ENCODE measurements around the gene SAMD4A. TPM values are rescaled to one million over a fixed set of nuclear protein-coding genes. Genes with fewer than 3 reads are reported as not detected.

The SAMD4A gene
- polyA plus RNA-seq, 3 donors, result 3.2 to 8.6 (median 4.2) TPM

DNA sequence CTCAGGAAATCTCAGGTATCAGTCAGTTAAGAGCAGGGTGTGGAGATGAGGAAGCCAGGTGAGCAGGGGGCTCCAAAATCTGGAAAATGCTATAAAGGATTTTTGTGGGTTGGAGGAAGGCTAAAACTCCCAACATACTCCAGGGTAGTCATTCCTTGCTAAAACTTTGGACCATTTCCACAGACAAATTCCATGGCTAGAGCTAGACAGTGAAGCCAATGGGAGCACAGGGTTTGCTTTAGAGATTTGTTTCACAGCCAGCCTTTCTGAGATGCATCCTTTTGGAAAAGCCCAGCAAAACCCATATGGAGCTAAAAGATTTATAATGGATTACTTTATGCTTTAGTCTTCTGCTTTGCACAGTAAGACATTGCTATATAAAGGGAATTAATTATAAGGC is 146.5 kb downstream of the SAMD4A start:
- no peak overlapping the region for H3K4me3 ChIP-seq (replicated peaks in 1 of 3; ENCODE audit: low read depth in 2 of 3, low read length in 3 of 3)
- no peaks in the 10 kb centered on the region for H3K79me2 ChIP-seq (ENCODE audit: insufficient read depth, low read length)
- no peaks in the 10 kb centered on the region for H3K27me3 ChIP-seq (ENCODE audit: control insufficient read depth in 2 of 2, insufficient read depth in 2 of 2, low read length in 2 of 2)
- H3K27me3 Mint-ChIP-seq (ENCODE audit: low read depth in 3 of 3), result peaks cover 2 to 5% (median 2%) of the 10 kb centered on the region in 3 donors
- no peak overlapping the region for H3K9ac ChIP-seq (ENCODE audit: insufficient read depth, low read length, poor library complexity, severe bottlenecking)
- no peak overlapping the region for H3K4me2 ChIP-seq (replicated peaks; ENCODE audit: extremely low read depth, low read length, poor library complexity, severe bottlenecking)
- TF ChIP-seq, protein P1, sequence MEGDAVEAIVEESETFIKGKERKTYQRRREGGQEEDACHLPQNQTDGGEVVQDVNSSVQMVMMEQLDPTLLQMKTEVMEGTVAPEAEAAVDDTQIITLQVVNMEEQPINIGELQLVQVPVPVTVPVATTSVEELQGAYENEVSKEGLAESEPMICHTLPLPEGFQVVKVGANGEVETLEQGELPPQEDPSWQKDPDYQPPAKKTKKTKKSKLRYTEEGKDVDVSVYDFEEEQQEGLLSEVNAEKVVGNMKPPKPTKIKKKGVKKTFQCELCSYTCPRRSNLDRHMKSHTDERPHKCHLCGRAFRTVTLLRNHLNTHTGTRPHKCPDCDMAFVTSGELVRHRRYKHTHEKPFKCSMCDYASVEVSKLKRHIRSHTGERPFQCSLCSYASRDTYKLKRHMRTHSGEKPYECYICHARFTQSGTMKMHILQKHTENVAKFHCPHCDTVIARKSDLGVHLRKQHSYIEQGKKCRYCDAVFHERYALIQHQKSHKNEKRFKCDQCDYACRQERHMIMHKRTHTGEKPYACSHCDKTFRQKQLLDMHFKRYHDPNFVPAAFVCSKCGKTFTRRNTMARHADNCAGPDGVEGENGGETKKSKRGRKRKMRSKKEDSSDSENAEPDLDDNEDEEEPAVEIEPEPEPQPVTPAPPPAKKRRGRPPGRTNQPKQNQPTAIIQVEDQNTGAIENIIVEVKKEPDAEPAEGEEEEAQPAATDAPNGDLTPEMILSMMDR (IDR thresholded peaks at IDR 0.05), result no peak
- intact Hi-C loops (cut with micrococcal nuclease), result no loop called here
- H3K27ac Mint-ChIP-seq, result no peak overlapping the region
- no peaks in the 10 kb centered on the region for H3K9me3 ChIP-seq (replicated peaks in 1 of 2; ENCODE audit: control insufficient read depth in 1 of 2, insufficient read depth in 1 of 2, low read length in 2 of 2)
- DNase-seq, result no peak
- H3K4me3 Mint-ChIP-seq, result no peak overlapping the region
- no peaks in the 10 kb centered on the region for H3K36me3 Mint-ChIP-seq
- H3K4me1 Mint-ChIP-seq, result peaks cover 15% of the 10 kb centered on the region
- no peaks in the 10 kb centered on the region for H4K20me1 ChIP-seq (ENCODE audit: insufficient read depth, low read length)
- no peak overlapping the region for H2AFZ ChIP-seq (ENCODE audit: insufficient read depth, low read depth, low read length, poor library complexity, severe bottlenecking)
- peaks cover 0 to 2% (median 0%) of the 10 kb centered on the region in 7 donors for H3K9me3 Mint-ChIP-seq
- H3K36me3 ChIP-seq (replicated peaks in 1 of 2; ENCODE audit: control insufficient read depth in 1 of 2, insufficient read depth in 2 of 2, low read length in 2 of 2), result no peaks in the 10 kb centered on the region
- no peak overlapping the region for H3K27ac ChIP-seq (ENCODE audit: low read depth in 1 of 2, low read length in 2 of 2)
- H3K4me1 ChIP-seq (ENCODE audit: control insufficient read depth in 1 of 2, insufficient read depth in 2 of 2, low read length in 2 of 2), result peaks cover 15 to 17% of the 10 kb centered on the region in 2 donors

DNA sequence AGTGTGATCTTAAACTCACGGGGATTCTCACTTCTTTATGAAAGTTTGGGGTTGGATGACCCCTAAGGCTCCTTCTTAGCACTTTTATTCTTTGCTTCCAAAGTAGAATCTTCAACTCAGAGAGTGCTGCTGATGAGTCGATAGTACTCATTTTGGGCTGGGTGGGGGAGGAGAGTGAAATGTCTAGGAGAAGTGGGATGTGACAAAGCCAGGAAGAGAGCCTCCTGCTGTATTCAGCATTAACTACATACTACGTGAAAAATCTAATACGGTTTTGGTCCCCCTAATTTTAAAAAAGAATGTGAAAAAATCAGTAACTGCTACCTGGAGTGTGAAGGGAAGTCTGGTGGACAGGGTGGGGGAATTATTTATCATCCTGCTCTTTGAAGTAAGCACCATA is 148.3 kb downstream of the SAMD4A start:
- intact Hi-C loops (cut with micrococcal nuclease), result no loop called here
- Mint-ChIP-seq H3K4me3 (no peak overlapping the region), H3K9me3 (peaks cover 0 to 2% (median 0%) of the 10 kb centered on the region in 7 donors), H3K4me1 (peaks cover 15% of the 10 kb centered on the region), H3K27me3 (ENCODE audit: low read depth in 3 of 3) (peaks cover 2 to 4% (median 3%) of the 10 kb centered on the region in 3 donors), H3K36me3 (no peaks in the 10 kb centered on the region), H3K27ac (peak overlapping the region in 1 of 7 donors; percentile 9)
- peaks cover 15 to 17% of the 10 kb centered on the region in 2 donors for H3K4me1 ChIP-seq (ENCODE audit: control insufficient read depth in 1 of 2, insufficient read depth in 2 of 2, low read length in 2 of 2)
- TF ChIP-seq, protein P1 (IDR thresholded peaks at IDR 0.05), result no peak
- no peak overlapping the region for H2AFZ ChIP-seq (ENCODE audit: insufficient read depth, low read depth, low read length, poor library complexity, severe bottlenecking)
- H3K4me2 ChIP-seq (replicated peaks; ENCODE audit: extremely low read depth, low read length, poor library complexity, severe bottlenecking), result no peak overlapping the region
- DNase-seq, result no peak
- H3K27ac ChIP-seq (ENCODE audit: low read depth in 1 of 2, low read length in 2 of 2), result no peak overlapping the region
- no peaks in the 10 kb centered on the region for H3K27me3 ChIP-seq (ENCODE audit: control insufficient read depth in 2 of 2, insufficient read depth in 2 of 2, low read length in 2 of 2)
- H3K4me3 ChIP-seq (replicated peaks in 1 of 3; ENCODE audit: low read depth in 2 of 3, low read length in 3 of 3), result no peak overlapping the region
- H4K20me1 ChIP-seq (ENCODE audit: insufficient read depth, low read length), result no peaks in the 10 kb centered on the region
- no peaks in the 10 kb centered on the region for H3K9me3 ChIP-seq (replicated peaks in 1 of 2; ENCODE audit: control insufficient read depth in 1 of 2, insufficient read depth in 1 of 2, low read length in 2 of 2)
- H3K36me3 ChIP-seq (replicated peaks in 1 of 2; ENCODE audit: control insufficient read depth in 1 of 2, insufficient read depth in 2 of 2, low read length in 2 of 2), result no peaks in the 10 kb centered on the region
- WGBS (ENCODE audit: insufficient coverage), result no CpG with 5 or more reads among the region's 4 CpGs
- H3K79me2 ChIP-seq (ENCODE audit: insufficient read depth, low read length), result no peaks in the 10 kb centered on the region
- no peak overlapping the region for H3K9ac ChIP-seq (ENCODE audit: insufficient read depth, low read length, poor library complexity, severe bottlenecking)
